ENCODE data around the gene AP4B1.
A peak's percentile ranks its signal among the peaks of the same experiment; 100 is the strongest.

AP4B1 gene

DNA sequence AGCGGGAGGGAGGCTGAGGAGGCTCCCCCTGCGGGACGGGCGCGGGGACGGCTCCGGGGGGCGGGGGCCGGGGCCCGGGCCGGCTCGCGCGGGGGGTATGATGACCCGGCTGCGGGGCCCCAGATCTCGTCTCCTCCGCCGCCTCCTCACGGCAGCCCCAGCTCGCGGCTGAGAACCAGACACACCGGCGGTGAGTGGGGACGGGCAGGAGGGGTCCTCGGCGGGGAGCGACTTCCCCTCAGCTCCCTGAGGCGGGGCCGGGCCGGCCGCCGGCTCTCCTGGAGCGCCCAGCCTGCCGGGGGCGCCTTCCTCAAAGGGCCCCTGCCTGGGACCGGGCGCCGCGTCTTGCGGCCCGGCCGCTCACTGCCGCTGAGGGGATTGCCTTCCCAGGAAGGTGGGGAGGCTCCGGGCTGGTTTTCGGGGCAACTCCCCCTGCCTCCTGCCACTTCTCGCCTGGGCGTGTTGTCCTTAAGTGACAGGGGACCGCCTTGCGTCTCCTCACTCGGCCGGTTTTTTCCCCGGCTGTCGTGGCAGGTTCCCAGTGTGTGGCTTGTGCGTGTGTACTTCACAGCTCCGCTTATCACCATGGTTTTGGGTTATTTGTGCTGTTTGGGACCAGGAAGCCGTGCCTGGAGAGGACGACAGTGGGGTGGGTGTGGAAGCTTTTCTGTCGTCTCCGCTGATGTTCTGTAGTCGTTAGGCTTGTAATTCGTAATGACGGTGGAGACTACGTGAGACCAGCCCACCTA, 25.3 kb upstream of the AP4B1 start:
- DNase-seq = peak; percentile 73

DNA sequence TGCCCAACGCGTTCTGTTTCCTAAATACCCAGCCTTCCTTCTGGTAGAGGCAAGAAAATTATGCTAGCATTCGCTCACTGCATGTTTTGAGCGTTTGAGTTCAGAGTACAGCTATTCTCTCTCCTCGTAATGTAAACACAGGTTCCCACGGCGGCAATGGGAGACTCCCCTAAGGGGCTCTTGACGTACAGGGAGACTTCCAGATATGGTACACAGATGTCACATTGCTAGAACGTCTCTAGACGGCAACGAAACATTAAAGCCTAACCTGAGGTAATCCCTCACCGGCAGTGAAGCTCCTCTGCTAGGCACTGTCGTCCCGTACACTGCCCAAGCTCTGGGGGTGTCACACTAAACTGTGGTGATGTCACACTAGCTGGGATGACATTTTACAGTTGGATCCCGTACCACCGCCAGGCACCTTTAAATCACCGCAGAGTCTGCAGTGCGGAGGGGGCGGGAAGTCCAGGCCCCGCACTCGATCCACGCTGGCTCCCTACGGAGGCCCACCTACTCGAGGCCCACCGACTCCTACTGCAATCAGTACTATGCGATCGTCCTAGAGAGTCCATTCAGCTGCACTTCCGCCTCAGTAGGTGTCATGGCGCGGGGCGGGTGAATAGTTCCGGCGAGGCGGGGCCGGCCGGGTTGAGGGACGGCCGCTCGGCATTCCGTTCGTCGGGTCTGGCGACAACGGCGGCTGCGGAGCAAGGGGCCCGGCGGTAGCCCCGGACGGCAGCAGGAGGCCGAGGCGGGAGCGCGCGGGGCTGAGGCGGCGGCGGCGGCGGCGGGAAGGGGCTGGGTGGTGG, 24.5 kb upstream of the AP4B1 start, which contains the start of gene HIPK1:
Gene HIPK1, plus strand, starts transcription at position 384 of the 809 bp plus-strand sequence.
- DNase-seq = peak; percentile 96

GRCh38 chr1:113928187-113928930, 23.8 kb upstream of the AP4B1 start:
- DNase-seq = peak; percentile 57

DNA sequence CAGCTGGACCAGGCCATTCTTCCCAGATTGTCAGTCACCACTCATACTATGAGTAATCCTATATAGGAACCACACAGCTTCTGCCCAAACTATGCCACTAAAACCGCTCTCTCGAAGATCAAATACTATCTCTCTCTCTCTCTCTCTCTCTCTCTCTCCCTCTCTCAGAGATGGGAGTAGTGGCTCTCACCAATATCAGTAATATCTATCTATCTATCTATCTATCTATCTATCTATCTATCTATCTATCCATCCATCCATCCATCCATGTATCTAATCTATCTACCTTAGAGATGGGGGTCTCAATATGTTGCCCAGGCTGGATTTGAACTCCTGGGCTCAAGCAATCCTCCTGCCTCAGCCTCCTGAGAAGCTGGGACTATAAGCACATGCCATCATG, 19.9 kb upstream of the AP4B1 start:
- DNase-seq = no peak

GRCh38 chr1:113922957-113923356, 18.4 kb upstream of the AP4B1 start:
- no peak for DNase-seq

DNA sequence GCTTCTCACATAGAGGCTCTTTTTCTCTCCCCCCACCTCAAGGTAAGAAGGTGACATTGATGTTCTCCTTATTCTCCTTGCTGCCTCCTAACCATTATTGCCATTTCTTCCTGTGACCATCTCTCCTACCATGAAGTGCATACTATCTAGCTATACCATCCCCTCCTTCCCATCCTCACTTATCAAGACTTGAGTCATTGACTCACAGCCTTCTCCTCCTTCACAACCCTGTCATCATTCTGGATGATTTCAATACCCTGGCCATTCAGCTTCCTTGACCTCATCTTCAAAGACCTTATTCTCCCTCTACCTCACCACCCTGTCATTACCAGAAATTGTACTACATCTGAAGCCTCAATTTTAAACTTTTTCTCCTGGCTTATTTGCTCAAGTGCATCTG, 13.6 kb upstream of the AP4B1 start:
- DNase-seq = no peak

DNA sequence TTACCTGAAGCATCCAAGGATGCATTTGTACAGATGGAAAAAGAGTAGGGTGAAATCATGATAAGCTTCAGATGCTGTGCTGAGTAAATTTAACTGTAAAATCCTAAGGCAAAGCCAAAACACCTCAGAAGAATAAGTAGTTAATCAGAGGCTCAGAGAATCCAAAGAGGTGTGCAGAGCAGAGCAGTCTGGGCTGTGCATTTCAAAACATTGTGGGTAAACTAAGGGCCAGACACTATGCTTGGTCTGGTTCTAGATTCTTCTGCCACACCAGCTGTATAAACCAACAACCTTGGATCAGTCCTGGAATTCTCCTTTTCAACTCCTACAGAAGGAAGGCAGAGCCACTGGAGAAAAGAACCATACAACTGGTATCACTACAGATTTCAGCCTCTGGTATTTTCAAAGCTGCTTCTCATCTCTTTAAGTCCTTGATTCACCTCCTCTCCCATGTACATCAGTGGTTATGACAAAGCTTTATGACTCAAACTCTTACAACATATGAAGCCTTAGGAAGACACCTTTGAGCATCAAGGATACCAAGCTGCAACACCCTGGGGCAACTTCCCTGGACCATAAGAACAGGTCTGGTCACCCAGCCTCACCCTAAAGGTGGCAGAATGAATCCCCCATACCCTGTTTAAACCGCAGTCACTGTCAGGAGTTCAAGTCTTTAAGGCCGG, 12.9 kb upstream of the AP4B1 start:
- no peak for DNase-seq

DNA sequence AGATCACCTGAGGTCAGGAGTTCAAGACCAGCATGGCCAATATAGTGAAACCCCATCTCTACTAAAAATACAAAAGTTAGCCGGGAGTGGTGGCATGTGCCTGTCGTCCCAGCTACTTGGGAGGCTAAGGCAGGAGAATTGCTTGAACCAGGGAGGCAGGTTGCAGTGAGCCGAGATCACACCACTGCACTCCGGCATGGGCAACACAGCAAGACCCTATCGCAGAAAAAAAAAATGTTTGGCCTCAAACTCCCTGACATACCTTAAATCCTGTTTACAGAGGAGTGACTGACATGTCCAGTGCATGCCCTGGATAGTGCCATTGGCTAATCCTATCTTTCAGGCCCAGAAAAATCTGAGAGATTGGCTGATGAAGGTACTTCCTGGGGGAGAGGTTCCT, 12.4 kb upstream of the AP4B1 start:
- no peak for DNase-seq

GRCh38 chr1:113913887-113914664, 9.5 kb upstream of the AP4B1 start:
- peak; percentile 99 for DNase-seq

- DNase-seq = no peak
Observed at GRCh38 chr1:113913312-113913668, 8.7 kb upstream of the AP4B1 start.

- DNase-seq = peak; percentile 88
Observed at GRCh38 chr1:113912594-113913311, 8.2 kb upstream of the AP4B1 start.

- peak; percentile 50 for DNase-seq
Observed at GRCh38 chr1:113905435-113905861, 849 bp upstream of the AP4B1 start.

DNA sequence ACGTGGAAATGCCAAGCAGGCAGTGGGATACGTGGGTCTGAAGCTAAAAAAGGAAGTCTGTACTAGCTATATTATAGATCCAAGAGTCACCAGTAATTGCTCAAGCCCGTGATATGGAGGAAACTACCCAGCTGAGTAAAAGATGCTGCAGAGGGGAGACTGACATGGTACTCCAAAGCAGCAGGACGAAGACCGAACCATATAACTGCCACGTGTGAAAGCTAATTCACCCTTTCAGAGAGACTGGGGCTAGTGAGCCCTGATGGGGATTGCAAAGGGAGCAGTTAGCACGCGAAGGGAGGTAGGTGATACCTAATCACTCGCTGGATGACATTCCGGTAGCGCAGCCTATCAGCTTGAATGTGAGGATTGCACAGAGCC, 316 bp downstream of the AP4B1 start:
- peak; percentile 85 for DNase-seq

- peak; percentile 43 for DNase-seq
Observed at GRCh38 chr1:113903501-113904292, 902 bp downstream of the AP4B1 start.

DNA sequence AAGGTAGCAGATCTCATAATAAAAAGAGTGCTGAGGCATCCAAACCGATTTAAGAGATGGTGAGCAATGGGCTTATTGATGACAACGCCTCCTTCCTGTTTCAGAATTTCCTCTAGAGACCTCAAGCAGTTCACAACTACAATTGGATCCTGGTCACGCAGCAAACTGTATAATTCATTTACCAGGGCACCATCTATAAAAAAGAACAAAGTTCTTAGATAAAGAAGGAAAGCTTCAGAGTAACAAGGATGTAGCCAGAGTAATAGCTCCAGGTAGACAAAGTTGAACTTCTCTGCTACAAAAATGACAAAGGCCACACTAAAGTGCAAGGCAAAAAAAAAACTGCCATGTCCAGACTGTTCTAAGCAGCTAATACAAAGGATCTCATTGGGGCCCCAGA, 3.4 kb downstream of the AP4B1 start:
- no peak for DNase-seq

DNA sequence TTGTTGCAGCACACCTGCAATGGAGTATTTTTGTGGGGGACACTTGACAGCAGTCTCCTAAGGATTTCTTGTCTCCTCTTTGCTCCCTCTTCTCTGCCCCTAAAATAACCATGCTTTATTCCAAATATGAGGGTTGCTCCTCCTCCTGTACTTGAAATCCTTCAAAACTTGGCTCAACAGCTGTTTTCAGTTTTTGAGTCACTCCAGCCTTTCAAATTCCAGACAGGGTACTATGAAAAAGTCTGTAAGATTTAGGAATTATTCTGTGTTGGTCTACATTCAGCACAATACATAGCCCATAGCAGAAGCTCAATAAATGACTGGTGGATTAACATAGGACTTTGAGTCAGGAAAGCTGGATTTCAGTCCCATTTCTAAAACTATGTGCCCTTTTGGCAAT, 5.5 kb downstream of the AP4B1 start:
- DNase-seq = no peak

GRCh38 chr1:113898241-113898814, 6.3 kb downstream of the AP4B1 start:
- peak; percentile 33 for DNase-seq

DNA sequence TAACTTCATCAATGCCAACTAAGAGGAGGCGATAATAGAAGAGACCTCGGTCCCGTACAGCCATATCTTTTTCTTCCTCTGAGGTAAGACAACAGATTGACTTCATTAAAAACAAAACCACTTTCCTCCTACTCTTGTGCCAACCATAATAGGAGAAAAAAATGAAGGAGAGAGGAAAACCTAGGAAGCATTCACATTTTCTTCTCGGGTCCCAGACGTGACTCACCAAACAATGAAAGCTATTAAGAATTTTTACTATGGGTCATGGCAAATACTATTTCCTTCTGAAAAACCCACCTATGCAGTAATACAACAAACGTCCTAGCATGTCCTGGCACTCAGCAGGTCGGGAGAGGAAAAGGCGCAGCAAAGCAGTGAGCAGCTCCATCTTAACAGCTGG, 8.6 kb downstream of the AP4B1 start:
- no peak for DNase-seq

GRCh38 chr1:113895098-113895497, 9.5 kb downstream of the AP4B1 start:
- DNase-seq = no peak

GRCh38 chr1:113893267-113893666, 11.3 kb downstream of the AP4B1 start:
- DNase-seq = no peak
